ENCODE results near the gene JAKMIP2.
"Not testable (repeated sequence)": the region's sequence is repeated elsewhere in the genome, so short reads cannot be mapped to it uniquely, and the experiment has no call there.

The JAKMIP2 gene

GRCh38 chr5:147822686-147823491, 40.4 kb upstream of the JAKMIP2 start:
- Histone ChIP-seq H3K4me3 (ENCODE audit: low read depth in 1 of 2, low read length in 1 of 2) (no peak overlapping the region), H3K4me1 (ENCODE audit: control insufficient read depth in 1 of 2, insufficient read depth in 1 of 2, low read depth in 1 of 2, low read length in 1 of 2) (no peaks in the 10 kb centered on the region), H3K27ac (no peak overlapping the region), H3K9me3 (no peaks in the 10 kb centered on the region), H3K36me3 (no peaks in the 10 kb centered on the region), H3K27me3 (no peaks in the 10 kb centered on the region)
- peak; percentile 65 for TF ChIP-seq CTCF (IDR thresholded peaks at IDR 0.05)

GRCh38 chr5:147822222-147822621, 39.7 kb upstream of the JAKMIP2 start:
- not testable (repeated sequence) for H3K36me3 ChIP-seq; H3K4me3 ChIP-seq (ENCODE audit: low read depth in 1 of 2, low read length in 1 of 2); H3K27ac ChIP-seq; H3K4me1 ChIP-seq (ENCODE audit: control insufficient read depth in 1 of 2, insufficient read depth in 1 of 2, low read depth in 1 of 2, low read length in 1 of 2); H3K9me3 ChIP-seq; H3K27me3 ChIP-seq

GRCh38 chr5:147821766-147822165, 39.2 kb upstream of the JAKMIP2 start:
- Histone ChIP-seq H3K27me3 (no peaks in the 10 kb centered on the region), H3K4me1 (ENCODE audit: control insufficient read depth in 1 of 2, insufficient read depth in 1 of 2, low read depth in 1 of 2, low read length in 1 of 2) (no peaks in the 10 kb centered on the region), H3K27ac (no peak overlapping the region), H3K9me3 (no peaks in the 10 kb centered on the region), H3K4me3 (ENCODE audit: low read depth in 1 of 2, low read length in 1 of 2) (no peak overlapping the region), H3K36me3 (no peaks in the 10 kb centered on the region)
- no peak for TF ChIP-seq CTCF (IDR thresholded peaks at IDR 0.05)

- H3K9me3 ChIP-seq, result no peaks in the 10 kb centered on the region
- no peak overlapping the region for H3K27ac ChIP-seq
- no peaks in the 10 kb centered on the region for H3K27me3 ChIP-seq
- no peak overlapping the region for H3K4me3 ChIP-seq (ENCODE audit: low read depth in 1 of 2, low read length in 1 of 2)
- no peaks in the 10 kb centered on the region for H3K36me3 ChIP-seq
- no peak for TF ChIP-seq CTCF (IDR thresholded peaks at IDR 0.05)
- H3K4me1 ChIP-seq (ENCODE audit: control insufficient read depth in 1 of 2, insufficient read depth in 1 of 2, low read depth in 1 of 2, low read length in 1 of 2), result no peaks in the 10 kb centered on the region
Measured at GRCh38 chr5:147819261-147819770, 36.8 kb upstream of the JAKMIP2 start.

GRCh38 chr5:147818290-147818689, 35.8 kb upstream of the JAKMIP2 start:
- Histone ChIP-seq H3K9me3 (no peaks in the 10 kb centered on the region), H3K4me1 (ENCODE audit: control insufficient read depth in 1 of 2, insufficient read depth in 1 of 2, low read depth in 1 of 2, low read length in 1 of 2) (no peaks in the 10 kb centered on the region), H3K27ac (no peak overlapping the region), H3K36me3 (no peaks in the 10 kb centered on the region), H3K4me3 (ENCODE audit: low read depth in 1 of 2, low read length in 1 of 2) (no peak overlapping the region), H3K27me3 (no peaks in the 10 kb centered on the region)
- TF ChIP-seq CTCF (IDR thresholded peaks at IDR 0.05), result no peak

GRCh38 chr5:147813696-147814095, 31.2 kb upstream of the JAKMIP2 start:
- Histone ChIP-seq H3K9me3 (no peaks in the 10 kb centered on the region), H3K4me3 (ENCODE audit: low read depth in 1 of 2, low read length in 1 of 2) (no peak overlapping the region), H3K36me3 (no peaks in the 10 kb centered on the region), H3K4me1 (ENCODE audit: control insufficient read depth in 1 of 2, insufficient read depth in 1 of 2, low read depth in 1 of 2, low read length in 1 of 2) (no peaks in the 10 kb centered on the region), H3K27me3 (no peaks in the 10 kb centered on the region), H3K27ac (no peak overlapping the region)
- no peak for TF ChIP-seq CTCF (IDR thresholded peaks at IDR 0.05)

Data from neutrophil (primary cell).